DND-41 (cell line): ENCODE results near the gene NPAS2.

Experiments
- ATAC-seq: fragments of 200-7000 bp; cut with Tn5 transposase; 3 replicates; pipeline ENCODE4 v1.9.1; 2021; ENCODE audit warnings: low read depth; ENCODE audit not compliant: insufficient read depth
- DNase-seq: peaks from one replicate; pipeline ENCODE4 v3.0.0-alpha.2; 2020
- H2AFZ ChIP-seq: 2 replicates; pipeline ENCODE4 v1.6.0; 2012; ENCODE audit warnings: low read depth, low read length
- H3K27ac ChIP-seq: 2 replicates; pipeline ENCODE4 v1.5.1; 2012; ENCODE audit warnings: low read length, inconsistent platforms
- H3K27me3 ChIP-seq: fragments of 200-600 bp; sonication (generic); 2 replicates; pipeline ENCODE4 v1.6.0; 2012; ENCODE audit warnings: low read length, mild to moderate bottlenecking, inconsistent platforms; ENCODE audit not compliant: insufficient read depth, poor library complexity
- H3K36me3 ChIP-seq: 2 replicates; pipeline ENCODE4 v1.5.1; 2012; ENCODE audit warnings: low read length, inconsistent platforms; ENCODE audit not compliant: insufficient read depth
- H3K4me1 ChIP-seq: 2 replicates; pipeline ENCODE4 v1.5.1; 2012; ENCODE audit warnings: mild to moderate bottlenecking, low read length; ENCODE audit not compliant: insufficient read depth
- H3K4me2 ChIP-seq: 2 replicates; pipeline ENCODE4 v1.6.0; 2012; ENCODE audit warnings: mild to moderate bottlenecking, moderate library complexity, low read length, inconsistent platforms; ENCODE audit not compliant: insufficient read depth
- H3K4me3 ChIP-seq, 2 experiments: fragments of 200-600 bp in 1 of 2; shearing (Covaris generic) in 1 of 2; 2 replicates each; pipeline ENCODE4 v1.5.1; 2012 to 2016; ENCODE audit warnings: inconsistent platforms in 2 of 2, low read length in 2 of 2, mild to moderate bottlenecking in 2 of 2, low read depth in 1 of 2, moderate library complexity in 1 of 2
- H3K79me2 ChIP-seq: 2 replicates; pipeline ENCODE4 v1.6.0; 2012; ENCODE audit warnings: low read length, inconsistent platforms; ENCODE audit not compliant: insufficient read depth
- H3K9ac ChIP-seq: 2 replicates; pipeline ENCODE4 v1.6.0; 2012; ENCODE audit warnings: low read depth, mild to moderate bottlenecking, inconsistent platforms, low read length, moderate library complexity
- H3K9me3 ChIP-seq: 2 replicates; pipeline ENCODE4 v1.5.1; 2012; ENCODE audit warnings: low read length, moderate library complexity, mild to moderate bottlenecking, inconsistent platforms; ENCODE audit not compliant: insufficient read depth, severe bottlenecking
- H4K20me1 ChIP-seq: 2 replicates; pipeline ENCODE4 v1.6.0; 2012; ENCODE audit warnings: low read length; ENCODE audit not compliant: insufficient read depth
- EZH2 ChIP-seq: IDR thresholded peaks from 3 replicates; pipeline ENCODE4 v1.6.1; 2012; ENCODE audit warnings: borderline replicate concordance, low read depth, mild to moderate bottlenecking, moderate library complexity, low read length, inconsistent platforms; ENCODE audit not compliant: severe bottlenecking
- TF ChIP-seq, protein P1 (sequence below): IDR thresholded peaks from 2 replicates; pipeline ENCODE4 v1.5.1; 2012; ENCODE audit warnings: borderline replicate concordance, low read length, moderate library complexity, mild to moderate bottlenecking; ENCODE audit not compliant: poor library complexity, severe bottlenecking; ENCODE audit errors: extremely low read depth

Gene NPAS2

DNA sequence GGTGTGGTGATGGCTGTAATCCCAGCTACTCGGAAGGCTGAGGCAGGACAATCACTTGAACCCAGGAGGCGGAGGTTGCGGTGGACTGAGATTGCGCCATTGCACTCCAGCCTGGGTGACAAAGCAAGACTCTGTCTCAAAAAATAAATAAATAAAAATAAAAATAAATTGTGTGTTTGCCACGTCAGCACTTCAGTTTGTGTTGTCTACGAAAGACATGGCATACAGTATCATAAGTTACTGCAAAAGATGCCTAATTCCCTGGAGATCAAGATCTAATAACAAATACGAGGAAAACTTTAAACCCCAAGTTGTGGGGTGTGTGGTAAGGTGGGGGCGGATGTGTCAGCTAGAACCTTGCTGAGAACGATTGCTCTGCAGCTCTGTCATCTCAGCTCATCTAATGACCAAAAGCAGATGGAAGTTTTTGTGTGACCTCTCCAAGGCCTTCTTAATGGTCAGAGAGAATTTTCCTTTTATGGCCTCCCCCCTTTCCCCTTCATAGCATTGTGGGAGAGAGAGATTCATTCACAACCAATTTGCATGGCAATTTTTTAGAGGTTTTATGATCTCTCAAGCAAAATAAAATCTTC lies 11.3 kb downstream of the NPAS2 start:
- Histone ChIP-seq H3K79me2 (no peaks in the 10 kb centered on the region), H4K20me1 (0 out of 2 replicates have a peak, but pooled peaks cover 4% of the 10 kb centered on the region), H3K27me3 (no peaks in the 10 kb centered on the region), H3K4me3 (no peak overlapping the region), H3K4me2 (no peak overlapping the region), H3K9me3 (peaks cover 4% of the 10 kb centered on the region), H3K27ac (no peak overlapping the region), H2AFZ (no peak overlapping the region), H3K9ac (no peak overlapping the region), H3K36me3 (no peaks in the 10 kb centered on the region), H3K4me1 (no peaks in the 10 kb centered on the region)
- DNase-seq (no peak), ATAC-seq (no peak)
- TF ChIP-seq, protein P1, sequence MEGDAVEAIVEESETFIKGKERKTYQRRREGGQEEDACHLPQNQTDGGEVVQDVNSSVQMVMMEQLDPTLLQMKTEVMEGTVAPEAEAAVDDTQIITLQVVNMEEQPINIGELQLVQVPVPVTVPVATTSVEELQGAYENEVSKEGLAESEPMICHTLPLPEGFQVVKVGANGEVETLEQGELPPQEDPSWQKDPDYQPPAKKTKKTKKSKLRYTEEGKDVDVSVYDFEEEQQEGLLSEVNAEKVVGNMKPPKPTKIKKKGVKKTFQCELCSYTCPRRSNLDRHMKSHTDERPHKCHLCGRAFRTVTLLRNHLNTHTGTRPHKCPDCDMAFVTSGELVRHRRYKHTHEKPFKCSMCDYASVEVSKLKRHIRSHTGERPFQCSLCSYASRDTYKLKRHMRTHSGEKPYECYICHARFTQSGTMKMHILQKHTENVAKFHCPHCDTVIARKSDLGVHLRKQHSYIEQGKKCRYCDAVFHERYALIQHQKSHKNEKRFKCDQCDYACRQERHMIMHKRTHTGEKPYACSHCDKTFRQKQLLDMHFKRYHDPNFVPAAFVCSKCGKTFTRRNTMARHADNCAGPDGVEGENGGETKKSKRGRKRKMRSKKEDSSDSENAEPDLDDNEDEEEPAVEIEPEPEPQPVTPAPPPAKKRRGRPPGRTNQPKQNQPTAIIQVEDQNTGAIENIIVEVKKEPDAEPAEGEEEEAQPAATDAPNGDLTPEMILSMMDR = no peak
- TF ChIP-seq EZH2 = no peak

- no peaks in the 10 kb centered on the region for H3K36me3 ChIP-seq
- H3K9me3 ChIP-seq = peaks cover 4% of the 10 kb centered on the region
- H3K4me1 ChIP-seq = no peaks in the 10 kb centered on the region
- H2AFZ ChIP-seq = no peak overlapping the region
- no peak for ATAC-seq
- no peak overlapping the region for H3K4me2 ChIP-seq
- H4K20me1 ChIP-seq = 0 out of 2 replicates have a peak, but pooled peaks cover 4% of the 10 kb centered on the region
- H3K27me3 ChIP-seq = no peaks in the 10 kb centered on the region
- H3K79me2 ChIP-seq = no peaks in the 10 kb centered on the region
- no peak for TF ChIP-seq EZH2
- TF ChIP-seq, protein P1 = no peak
- H3K9ac ChIP-seq = no peak overlapping the region
- no peak overlapping the region for H3K27ac ChIP-seq
- DNase-seq = no peak
- H3K4me3 ChIP-seq = no peak overlapping the region
Observed at GRCh38 chr2:100831831-100832230, 11.9 kb downstream of the NPAS2 start.

DNA sequence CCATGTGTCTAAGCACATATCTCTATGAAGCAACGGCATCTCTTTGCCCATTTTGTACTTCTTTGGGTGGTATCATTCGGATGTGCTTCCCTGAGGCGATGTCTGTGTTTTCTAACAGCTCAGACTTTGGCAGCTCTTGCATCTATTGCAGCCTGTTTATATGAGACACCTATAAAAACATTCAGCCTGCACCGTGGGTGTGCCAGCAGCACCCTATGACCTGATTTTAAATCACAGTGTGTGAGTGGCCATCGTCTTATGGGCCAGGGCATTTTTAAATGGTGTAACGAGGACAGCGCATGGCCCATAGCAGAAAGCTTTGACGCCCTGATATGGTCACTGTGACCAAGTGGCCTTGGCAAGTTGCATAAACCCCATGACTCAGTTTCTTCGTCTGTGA lies 12.9 kb downstream of the NPAS2 start:
- Histone ChIP-seq H4K20me1 (0 out of 2 replicates have a peak, but pooled peaks cover 4% of the 10 kb centered on the region), H3K36me3 (no peaks in the 10 kb centered on the region), H3K4me1 (no peaks in the 10 kb centered on the region), H3K79me2 (no peaks in the 10 kb centered on the region), H2AFZ (no peak overlapping the region), H3K4me2 (no peak overlapping the region), H3K27ac (no peak overlapping the region), H3K9ac (no peak overlapping the region), H3K4me3 (no peak overlapping the region), H3K27me3 (no peaks in the 10 kb centered on the region), H3K9me3 (peaks cover 4% of the 10 kb centered on the region)
- TF ChIP-seq, protein P1 = no peak
- no peak for TF ChIP-seq EZH2
- DNase-seq (no peak), ATAC-seq (no peak)
